Ramos (cell line): ENCODE measurements around the gene CHST15.

ENCODE experiments used
- in situ Hi-C: fragments of 300-500 bp; cut with MboI; formaldehyde crosslinking; loops from one replicate; pipeline ENCODE4 v1.14.3; 2022; ENCODE audit warnings: low sequenced_read_pairs; ENCODE audit not compliant: unreplicated experiment

Gene CHST15

DNA sequence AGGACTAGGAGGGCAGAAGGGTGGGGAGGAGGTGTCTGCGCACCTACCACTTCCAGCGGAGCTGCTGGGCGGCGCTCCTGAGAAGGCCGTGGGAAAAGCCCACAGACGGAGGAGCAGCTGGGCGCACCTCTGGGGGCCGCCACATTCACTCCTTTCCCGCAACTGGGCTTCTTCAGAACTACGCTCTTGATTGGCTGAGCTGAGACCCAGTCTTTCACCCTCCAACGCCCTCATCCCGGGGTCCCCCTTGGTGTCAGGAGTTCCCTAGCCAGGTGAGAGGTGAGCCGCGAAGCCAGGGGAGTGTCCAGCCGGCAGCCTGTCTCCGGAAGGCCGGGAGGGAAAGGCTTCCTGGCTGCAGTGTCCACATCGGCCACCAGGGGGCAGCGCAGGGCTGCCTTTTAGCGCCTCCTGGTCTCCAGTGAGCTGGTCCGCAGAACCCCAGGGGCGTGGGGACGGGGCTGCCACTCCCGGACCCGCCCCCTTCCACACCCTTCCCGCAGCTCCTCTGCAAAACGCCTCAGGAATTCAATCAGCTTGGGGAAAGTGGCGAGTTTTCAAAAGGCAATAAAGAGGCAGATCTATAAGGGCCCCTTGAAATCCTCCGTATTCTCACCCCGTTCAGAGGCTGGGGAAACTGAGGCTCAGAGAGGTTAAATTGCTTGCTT is 98.8 kb downstream of the CHST15 start:
- in situ Hi-C loops: loop anchor here (5.0 kb wide), 1 partner anchor 393 kb away; no protein-coding TSS in a partner anchor

DNA sequence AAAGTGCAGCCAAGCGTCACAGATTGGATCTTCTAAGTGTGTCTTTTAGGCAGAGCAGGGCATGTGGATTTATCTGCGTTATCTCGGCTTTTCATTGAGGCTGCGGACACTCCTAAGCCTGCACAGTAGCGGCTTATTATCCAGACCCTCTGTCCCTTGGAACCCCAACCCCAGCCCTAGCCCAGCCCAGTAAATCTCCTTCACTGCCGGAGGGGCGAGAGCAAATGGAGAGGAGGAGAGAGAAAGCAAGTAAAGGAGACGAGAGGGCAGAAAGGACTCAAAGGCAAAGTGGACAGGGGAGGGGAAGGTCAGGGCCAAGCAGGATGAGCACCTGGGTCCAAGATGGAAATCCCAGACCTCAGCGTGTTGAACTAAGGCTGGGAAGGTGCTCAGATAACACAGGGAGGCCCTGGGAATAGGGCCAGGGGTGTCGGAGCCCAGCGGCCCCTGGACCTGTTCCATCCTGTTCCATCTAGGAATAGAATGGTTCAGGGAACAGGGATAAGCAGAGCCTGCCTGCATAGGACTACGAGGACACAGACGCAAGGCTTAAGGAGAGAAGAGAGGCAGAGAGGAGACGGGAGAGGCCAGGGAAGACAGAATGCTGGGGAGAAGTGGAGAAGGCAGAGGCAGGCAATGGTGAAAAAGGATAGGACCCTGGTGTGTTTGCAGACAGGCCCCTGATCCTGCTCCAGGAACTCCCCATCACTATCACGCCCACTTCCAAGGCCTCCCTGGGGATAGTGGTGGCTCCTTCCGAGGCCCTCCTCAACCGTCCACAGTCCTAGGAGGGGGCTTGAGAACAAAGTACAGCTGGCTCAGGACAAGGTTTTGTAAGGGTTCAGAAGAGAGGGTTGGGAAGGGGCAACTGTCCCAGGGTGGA is 99.6 kb downstream of the CHST15 start:
- in situ Hi-C loops: no loop called here

DNA sequence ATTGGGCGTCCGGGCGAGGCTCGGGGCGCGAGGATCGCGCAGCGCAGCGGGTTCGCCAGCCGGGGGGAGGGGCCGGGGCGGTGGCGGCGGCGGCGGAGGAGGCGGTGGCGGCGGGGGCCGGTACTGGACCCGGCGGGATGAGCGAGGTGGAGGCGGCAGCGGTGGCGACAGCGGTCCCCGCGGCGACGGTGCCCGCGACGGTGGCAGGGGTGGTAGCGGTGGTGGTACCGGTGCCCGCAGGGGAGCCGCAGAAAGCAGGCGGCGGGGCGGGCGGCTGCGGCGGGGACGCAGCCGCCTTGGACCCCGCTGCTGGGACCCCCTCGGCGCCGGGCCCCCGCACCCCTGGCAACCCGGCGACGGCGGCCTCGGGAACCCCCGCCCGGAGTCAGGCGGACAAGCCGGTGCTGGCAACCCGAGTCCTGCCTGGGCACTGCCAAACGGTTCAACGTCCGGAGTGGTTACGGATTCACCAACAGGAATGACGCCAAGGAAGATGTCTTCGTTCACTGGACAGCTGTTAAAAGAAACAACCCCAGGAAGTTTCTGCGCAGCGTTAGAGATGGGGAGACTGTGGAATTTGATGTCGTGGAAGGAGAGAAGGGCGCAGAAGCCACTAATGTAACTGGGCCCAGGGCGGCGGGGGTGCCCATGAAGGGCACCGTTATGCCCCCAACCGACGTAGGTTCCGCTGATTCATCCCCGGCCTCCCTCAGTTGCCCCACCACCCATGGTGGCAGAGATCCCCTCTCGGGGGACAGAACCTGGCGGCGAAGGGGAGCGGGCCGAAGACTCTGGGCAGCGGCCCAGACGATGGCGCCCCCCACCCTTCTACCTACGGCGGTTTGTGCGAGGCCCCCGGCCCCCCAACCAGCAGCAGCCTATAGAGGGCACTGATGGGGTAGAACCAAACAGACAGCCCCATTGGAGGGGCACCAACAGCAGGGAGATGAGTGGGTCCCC is 101.5 kb downstream of the CHST15 start:
- in situ Hi-C loops: no loop called here

DNA sequence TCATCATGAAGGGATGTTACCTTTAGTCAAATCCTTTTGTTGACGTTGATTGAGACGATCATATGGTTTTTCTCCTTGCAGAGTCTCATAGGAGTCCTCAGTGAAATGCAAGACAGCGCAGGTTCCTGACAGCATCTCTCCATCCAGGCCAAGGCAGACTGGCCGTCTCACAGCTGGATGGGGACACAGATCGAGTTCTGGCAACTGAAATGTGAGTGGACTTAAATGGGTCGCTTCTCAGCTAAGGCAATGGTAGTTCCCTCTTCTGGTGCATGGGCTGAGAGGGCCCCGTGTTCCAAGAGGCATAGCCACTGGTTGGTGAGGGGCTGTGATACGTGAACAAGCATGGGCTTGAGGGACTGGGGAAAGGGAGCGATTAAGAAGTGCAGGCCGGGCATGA is 102.5 kb downstream of the CHST15 start:
- in situ Hi-C loops: no loop called here

DNA sequence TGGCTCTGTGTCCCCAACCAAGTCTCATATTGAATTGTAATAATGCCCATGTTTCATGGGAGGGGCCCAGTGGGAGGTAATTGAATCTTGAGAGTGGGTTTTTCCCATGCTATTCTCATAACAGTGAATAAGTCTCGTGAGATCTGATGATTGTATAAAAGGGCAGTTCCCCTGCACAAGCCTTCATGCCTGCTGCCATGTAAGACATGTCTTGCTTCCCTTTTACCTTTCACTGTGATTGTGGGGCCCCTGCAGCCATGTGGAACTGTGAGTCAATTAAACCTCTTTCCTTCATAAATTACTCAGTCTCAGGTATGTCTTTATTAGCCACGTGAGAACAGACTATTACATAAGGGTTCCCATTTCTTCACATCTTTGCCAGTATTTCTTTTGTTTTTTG is 104.7 kb downstream of the CHST15 start:
- in situ Hi-C loops: no loop called here

DNA sequence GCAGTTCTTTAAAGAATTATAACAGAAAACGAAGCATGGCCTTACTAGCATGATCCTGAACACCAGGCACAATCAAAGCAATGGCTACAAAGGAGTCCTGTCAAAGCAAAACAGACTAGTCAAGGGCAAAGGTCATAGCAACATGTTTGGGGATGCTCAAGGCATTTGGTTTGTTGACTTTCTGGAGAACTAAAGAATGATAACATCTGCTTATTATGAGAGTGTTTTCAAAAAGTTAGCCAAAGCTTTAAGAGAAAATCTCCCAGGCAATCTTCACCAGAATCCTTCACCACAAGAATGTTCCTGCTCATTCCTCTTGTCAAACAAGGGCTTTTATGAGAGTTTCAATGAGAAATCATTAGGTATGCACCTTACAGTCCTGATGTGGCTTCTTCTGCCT is 106.7 kb downstream of the CHST15 start:
- in situ Hi-C loops: no loop called here

DNA sequence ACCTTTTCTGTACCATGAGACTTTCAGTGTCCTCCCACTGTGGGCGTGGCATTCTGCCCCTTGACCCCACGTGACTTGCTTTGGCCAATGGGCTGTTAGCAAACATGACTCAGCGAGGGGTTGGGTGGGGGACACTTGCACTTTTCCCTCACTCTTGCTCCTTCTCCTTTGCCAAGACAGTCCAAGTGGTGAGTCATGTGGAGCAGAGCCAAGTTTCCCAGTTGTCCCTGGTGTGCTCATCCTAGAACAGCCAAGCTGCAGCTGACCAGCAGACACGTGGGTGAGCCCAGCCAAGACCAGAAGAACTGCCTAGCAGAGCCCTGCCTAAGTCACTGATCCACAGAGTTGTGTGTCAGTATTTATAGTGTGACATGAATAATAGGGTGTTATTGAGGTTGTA is 119.0 kb downstream of the CHST15 start:
- in situ Hi-C loops: no loop called here

DNA sequence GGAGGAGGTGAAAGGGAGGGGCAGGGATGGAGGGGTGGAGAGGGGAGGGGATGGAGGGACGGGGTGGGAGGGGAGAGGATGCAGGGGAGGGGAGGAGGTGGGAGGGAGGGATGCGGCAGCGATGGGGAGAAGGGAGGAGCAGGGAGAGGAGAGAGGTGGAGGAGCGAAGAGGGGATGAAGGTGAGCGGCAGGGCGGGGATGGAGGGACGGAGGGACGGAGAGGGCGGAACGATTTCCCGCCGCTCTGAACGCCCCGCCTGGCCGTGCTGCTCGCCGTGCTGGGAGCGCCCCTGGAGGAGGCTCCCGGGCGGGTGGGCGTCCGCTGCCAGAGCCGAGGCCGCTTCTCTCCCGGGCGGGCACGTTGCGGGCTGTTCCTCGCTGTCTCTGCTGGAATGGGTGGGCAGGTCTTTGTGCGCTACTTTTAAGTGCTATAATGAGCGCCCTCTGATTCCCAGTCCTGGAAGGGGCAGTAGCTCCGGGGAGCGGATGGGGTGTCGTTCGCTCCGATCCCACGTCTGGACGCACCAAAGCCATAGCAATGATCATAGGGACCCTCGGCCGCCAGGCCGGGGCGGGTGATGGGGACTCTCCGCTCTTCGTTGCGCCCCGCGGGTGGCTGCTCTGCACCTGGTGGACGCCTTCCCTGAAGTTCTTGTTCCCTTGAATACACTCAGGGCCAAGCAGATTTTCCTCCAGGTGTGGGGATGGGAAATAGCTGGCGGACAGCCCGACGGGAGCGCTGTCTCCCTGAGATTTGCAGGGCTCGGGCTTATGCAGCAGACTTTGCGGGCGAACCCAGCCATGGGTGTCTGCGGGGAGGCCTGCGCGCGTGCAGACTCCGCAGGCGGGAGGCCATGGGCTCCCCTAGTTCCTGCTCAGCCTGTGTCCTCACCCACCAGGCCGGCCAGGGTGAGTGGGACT is 120.7 kb downstream of the CHST15 start:
- in situ Hi-C loops: no loop called here

DNA sequence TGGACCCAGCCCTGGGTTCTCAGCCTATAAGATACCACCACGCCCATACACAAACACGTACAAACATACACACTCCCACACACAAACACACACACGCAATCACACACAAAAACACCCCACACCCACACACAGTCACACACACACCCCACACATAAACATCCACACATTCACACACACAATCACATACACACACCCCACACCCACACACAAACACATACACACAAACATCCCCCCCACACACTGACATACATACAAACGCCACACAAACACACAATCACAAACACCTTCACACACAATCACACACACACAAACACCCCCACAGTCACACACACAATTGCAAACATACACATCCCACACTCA is 122.5 kb downstream of the CHST15 start:
- in situ Hi-C loops: no loop called here

DNA sequence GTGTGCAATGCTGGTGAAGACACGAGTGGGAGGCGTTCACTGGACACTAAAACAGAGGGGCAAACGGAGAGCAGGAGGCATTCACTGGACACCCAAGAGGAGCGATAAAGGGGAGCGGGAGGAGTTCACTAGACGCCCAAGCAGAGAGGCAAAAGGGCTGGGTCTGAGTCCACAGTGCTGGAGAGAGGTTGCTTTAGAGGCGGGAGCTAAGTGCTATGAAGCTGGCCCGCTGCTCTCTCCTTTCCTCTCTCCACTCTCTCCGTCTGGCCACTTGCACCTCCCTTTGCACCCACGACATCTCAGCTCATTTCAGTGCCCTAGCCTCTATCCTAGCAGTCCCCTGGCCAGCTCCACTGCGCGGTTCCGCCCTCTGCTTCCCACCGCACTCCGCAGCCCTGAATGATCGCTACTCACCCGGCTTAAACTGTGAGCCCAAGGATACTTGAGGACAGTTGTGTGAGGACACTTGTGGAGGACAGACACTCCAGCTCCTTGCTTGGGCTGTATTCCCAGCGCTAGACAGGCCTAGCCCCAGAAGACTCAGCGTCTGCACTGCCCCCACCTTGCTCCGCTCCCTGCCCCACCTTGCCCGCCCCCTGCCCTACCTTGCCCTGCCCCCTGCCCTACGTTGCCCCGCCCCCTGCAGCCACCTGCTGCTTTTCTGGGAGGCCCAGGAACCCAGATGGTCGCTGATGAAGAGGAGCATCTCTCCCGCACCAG is 123.0 kb downstream of the CHST15 start:
- in situ Hi-C loops: no loop called here

DNA sequence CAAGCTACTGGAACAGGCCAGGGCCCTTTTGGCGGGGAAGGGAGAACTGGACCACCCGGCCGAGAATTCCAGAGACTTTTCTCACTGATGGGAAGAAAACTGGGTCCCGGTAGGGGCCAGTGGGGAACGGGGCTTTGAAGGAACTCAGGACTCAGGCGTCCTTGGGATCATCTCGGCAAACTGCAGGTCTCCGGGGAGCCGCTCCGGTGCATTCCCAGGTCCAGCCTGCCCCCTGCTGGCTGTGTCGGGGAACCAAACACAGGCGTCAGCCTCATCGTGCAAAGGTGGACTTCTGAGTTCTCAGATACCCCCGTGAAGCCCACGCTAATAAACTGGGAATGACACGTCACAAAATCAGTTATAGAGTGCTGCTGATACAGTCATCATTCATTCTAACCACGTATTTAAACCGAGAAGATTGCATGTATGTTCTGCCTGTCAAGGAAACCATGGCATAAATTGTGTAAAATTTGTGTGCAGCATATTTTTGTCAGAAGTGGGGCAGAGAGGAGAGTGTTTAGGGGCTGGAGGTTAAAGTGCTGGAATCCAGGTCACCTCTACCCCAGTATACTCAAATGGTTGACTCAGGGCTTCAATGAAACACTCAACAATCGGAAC is 125.7 kb downstream of the CHST15 start:
- in situ Hi-C loops: loop anchor here (5.0 kb wide), 1 partner anchor 385 kb away; no protein-coding TSS in a partner anchor

DNA sequence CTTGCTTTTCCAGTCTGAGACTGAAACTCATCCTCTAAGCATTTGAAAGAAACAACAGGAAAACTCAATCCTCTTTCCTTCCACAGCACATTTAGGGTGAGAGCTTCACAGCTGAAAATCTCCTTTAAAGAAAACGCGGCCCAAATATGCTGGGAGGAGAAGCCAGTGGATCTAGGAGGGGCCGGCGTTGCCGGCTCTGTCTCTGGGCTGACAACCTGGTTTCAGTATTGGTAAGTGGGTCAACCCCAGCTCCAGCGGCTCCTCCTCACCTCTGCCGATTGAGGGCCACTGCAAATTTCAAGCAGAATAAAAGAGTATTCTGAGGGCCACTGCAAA is 126.5 kb downstream of the CHST15 start:
- in situ Hi-C loops: loop anchor here (5.0 kb wide), 1 partner anchor 385 kb away; no protein-coding TSS in a partner anchor

DNA sequence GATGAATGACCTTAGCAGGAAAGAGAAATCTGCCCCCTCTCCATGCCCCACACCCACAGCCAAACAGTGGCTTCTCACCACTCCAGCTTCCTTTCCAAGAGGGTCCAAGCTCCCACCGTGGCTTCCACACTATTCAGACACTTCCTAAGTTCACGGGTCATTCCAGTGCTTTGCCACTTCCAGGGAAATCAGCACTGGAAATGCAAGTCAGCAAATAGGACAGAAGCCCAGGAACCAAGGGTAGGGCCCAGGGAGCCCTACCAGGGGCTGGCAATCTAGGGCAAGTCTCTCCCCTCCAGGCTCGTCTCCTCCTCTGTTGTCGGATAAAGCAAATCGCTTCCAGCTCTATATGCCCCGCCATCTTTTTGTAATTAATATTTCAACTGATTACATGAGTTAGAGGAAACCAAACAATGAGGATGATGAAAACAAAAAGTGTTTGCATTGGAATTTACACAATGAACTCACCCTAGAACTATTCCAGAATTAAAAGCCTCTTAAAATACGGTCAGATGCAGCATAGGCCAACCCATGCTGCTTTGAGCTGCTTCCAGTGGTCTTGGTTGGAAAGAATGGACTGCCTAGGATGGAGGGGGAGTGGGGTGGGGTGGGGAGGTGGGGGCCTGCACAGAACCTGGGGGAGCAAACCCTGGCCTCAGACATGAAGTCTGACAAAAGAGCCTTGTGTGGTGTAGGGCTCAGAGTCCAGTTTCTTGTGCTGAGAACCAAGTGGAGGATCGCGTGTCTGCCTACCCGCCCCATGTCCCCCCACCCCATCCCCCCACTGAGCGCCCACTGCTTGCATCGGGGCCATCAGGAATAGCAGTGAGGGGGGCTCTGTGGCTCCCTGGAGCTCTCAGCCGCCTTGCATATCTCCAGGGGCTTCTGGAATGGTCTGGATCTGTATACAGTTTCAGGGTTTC is 127.2 kb downstream of the CHST15 start:
- in situ Hi-C loops: loop anchor here (5.0 kb wide), 1 partner anchor 384 kb away; no protein-coding TSS in a partner anchor

DNA sequence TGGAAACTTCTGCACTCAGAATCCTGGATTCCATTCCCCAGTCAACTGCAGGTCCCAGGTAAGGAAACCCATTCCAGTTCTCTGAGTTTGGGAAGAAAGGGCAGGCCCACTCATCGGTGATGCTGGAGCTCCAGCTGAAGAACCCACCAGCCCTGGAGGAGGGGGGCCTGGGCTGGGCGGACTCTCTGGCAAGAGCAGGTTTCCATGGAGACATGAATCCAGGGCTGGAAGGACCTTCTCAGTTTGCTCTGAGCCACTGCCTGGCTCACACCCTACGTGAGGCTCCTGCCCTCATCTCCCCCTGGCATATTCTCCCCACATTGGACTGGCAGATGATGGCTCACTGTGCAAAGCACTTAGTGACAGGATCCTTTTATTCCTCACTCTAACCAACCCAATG is 128.4 kb downstream of the CHST15 start:
- in situ Hi-C loops: loop anchor here (5.0 kb wide), 1 partner anchor 383 kb away; no protein-coding TSS in a partner anchor

DNA sequence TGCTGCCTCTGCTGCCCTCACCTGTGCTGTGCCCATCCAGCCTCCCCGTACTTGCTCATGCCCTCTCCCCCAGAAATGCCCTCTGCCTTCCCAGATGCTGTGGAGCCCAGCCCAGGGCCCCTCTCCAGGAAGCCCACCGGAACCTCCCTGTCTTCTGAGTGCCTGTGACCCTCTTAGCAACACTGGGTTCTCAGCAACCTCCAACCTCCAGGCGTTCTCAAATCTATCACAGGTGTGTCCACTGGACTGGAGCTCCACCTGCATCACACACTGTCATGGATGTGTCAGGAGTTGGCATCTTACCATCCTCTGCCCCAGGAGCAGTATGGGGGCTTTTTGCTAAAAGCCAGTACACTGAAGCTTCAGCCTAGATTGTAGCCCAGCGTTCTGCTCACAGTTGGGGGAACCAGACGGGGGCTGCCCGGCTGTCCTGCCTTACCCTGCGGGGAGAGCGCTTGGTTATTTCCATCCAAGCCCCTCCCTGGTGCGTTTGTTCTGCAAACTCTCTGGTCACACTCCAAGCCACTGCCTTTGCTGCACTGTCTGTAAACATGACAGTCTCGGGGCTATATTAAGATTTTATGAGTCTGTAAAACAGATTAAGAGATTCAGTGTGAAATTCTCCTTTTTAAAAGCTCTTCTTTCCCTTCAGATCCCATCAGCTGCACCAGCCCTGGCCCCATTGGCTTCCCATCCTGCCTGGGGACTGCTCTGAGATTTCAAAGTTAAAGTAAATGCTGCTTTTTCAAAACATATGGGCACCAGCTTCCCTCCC is 130.5 kb downstream of the CHST15 start:
- in situ Hi-C loops: no loop called here

DNA sequence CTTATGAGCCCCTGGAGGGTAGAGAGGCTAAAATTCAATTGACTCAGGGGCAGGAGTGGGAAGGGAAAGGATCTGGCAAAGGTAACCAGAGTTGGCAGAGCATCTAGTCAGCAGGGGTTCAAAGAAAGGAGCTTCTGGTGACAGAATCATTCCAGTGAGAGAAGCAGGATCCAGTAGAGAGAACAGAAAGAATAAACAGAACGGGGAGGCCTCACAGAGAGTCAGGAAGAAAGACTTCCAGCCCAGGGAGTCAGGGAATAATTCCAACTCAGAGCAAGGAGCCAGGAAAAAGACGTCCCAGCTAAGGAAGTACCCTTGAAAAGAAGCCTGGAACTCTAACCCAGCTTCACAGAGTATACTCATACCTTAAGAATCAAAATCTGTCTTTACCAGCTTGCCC is 135.2 kb downstream of the CHST15 start:
- in situ Hi-C loops: no loop called here
